ENCODE data around the gene NMT1.
A peak's percentile ranks its signal among the peaks of the same experiment; 100 is the strongest.
"Not testable (repeated sequence)": the region's sequence is repeated elsewhere in the genome, so short reads cannot be mapped to it uniquely, and the experiment has no call there.

The NMT1 gene

GRCh38 chr17:45123076-45123770 lies 62.1 kb downstream of the NMT1 start:
- no peak for DNase-seq

GRCh38 chr17:45123930-45124796 lies 63.0 kb downstream of the NMT1 start:
- DNase-seq: peak; percentile 34

DNA sequence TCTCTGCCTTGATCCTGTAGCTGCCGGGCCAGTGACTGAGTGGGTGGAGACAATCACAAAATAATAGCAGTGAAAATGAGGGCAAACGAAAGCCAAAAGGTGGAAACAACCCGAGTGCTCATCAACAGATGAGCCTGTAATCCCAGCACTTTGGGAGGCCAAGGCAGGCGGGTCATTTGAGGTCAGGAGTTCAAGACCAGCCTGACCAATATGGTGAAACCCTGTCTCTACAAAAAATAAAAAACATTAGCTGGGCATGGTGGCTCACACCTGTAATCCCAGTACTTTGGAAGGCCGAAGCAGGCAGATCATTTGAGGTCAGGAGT lies 63.6 kb downstream of the NMT1 start:
- not testable (repeated sequence) for DNase-seq

DNA sequence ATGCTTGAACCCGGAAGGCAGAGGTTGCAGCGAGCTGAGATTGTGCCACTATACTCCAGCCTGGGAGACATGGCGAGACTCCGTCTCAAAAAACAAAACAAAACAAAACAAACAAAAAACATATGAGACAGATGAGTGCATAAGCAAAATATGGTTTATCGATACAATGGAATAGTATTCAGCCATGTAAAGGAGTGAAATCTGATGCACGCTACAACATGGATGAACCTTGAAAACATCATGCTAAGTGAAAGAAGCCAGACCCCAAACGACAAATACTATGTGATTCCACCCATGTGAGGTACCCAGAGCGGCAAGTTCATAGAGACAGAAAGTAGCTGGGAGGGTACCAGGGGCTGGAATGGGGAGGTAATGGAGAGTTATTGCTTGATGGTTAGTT lies 64.4 kb downstream of the NMT1 start:
- DNase-seq: no peak

DNA sequence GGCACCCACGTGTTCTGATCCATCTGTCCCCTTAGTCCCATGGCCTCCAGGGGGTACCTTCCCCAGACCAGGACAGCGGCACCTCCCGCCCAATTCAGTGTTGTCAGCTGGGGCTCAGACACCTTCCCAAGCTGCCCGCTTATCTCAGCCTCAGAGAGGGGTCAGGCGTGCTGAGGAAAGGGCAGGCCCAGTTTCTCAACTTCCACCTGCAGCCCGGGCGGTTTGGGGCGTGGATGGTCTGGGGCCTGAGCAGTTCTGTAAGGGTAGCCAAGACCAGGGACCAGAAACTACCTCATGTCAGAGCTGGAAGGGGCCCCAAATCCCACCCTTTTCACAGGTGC lies 66.1 kb downstream of the NMT1 start:
- DNase-seq: no peak

GRCh38 chr17:45127548-45128300 lies 66.6 kb downstream of the NMT1 start:
- no peak for DNase-seq

- DNase-seq: no peak
Measured at GRCh38 chr17:45128331-45128730, 67.2 kb downstream of the NMT1 start.

- DNase-seq: no peak
Measured at GRCh38 chr17:45128989-45129388, 67.9 kb downstream of the NMT1 start.

- no peak for DNase-seq
Measured at GRCh38 chr17:45129426-45129939, 68.4 kb downstream of the NMT1 start.

DNA sequence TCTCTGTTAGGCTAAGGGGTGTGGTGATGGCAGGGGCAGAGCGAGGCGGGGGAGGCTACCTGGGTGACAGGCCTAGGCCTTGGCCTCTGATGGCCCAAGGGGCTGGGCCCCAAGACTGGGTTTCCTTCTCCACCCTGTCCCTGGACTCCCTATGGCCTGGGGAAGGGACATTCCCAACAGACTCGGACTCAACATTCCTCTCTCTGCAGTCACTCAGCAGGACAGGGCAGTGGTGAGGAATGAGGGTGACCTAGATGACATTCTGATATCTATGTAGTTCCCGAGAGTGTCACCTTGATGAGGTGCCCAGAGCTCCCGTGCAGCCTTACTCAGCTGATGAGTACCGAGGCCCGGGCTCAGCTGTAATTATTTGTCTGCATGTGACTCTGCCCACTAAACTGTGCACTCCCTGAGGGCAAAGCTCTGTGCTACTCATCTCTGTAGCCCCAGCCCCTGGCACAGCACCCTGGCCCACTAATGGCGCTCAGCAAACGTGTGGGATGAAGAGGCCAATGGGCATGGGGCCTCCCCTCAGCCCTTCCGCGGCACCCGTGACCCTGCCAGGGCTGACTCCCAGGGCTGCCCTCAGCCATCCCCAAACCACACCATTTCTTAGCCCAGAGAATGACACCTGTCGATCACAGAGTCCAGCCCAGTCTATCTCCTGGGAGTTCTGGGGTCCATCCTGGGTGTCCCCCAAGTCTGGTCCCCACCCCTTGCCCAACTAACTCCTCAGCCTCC lies 69.0 kb downstream of the NMT1 start:
- DNase-seq: no peak

DNA sequence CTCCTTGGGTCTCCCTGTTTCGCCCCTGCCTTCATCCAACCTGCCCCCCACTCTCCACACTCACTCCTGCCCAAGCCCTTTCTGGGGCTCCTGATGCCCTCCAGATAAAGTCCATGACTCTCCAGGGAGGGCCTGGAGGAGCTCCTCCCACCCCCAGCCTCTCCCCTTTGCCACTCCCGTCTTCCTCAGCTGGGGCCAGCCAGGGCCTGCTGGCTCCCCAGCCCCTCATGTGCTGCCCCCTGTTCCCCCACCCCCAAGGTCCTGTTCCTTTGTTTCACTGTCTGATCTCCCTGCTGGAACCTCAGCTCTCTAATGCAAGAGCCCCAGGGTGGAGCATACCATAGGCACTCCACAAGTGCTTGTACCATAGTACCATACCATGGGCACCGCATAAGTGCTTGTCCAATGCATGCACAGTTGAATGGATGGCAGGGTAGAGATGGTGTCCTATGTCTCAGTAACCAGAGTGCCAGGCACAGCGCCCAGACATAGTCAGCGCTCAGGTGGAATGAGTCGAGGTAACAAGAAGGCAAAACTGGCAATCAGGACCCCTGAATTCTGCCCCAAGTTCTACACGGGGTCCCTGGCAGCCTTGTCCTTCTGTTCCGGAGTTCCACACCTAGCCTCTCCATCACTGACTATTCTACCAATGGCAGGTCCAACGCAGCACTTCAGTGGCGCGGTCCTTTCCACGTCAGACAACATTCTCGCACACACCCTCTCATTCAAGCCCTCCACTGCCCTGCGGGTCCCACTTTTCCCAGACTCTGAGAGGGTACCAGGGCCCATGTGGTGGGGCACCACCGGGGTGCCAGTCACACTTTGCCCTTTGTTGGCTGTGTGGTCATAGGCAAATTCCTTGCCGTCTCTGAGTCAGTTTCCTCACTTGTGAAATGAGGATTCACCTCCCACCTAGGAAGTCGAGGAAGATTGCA lies 69.8 kb downstream of the NMT1 start:
- no peak for DNase-seq

DNA sequence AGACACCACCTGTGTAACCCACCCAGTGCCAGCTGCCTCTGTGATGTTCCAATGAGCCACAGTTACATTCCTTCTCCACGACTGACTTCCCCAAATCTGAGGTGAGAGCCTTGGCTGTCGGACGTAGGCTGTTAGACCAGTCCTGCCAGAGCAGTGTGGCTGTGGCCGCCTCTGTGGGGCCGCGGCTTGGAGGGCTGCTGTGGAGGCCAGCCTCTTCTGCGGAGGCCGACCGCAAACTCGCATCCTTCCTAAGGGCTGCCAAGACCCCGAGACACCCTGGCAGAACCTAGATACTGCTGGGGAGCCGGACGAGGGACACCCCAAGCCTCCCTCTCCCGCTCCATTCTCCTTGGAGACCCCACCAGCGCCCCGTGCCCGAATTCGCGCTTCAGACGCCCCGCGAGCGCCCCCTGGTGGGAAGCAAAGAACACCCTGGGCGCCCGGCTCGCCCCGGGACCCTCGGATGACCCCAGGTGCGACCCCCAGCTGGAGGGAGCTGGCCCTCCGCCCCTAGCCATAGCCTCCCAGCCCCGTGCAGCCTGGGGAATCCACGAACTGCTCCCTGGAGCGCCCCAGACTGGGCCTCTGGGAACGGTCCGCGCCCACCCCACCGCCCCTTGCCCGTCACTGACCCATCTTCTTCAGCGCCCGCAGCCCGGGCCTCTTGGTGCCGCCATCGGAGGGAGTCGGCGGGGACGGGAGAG lies 70.7 kb downstream of the NMT1 start:
- peak; percentile 41 for DNase-seq

- DNase-seq: no peak
Measured at GRCh38 chr17:45132320-45132571, 71.1 kb downstream of the NMT1 start, which contains the start of gene PLCD3. Gene PLCD3, minus strand, starts transcription at chr17:45132515. Its CDS starts 105 bp downstream, at chr17:45132410.

GRCh38 chr17:45132572-45133463 lies 71.7 kb downstream of the NMT1 start:
- peak; percentile 68 for DNase-seq

- peak; percentile 98 for DNase-seq
Measured at GRCh38 chr17:45135192-45135977, 74.3 kb downstream of the NMT1 start, which contains the start of gene ACBD4. Gene ACBD4, plus strand, starts transcription at chr17:45135687. Its CDS starts 458 bp downstream, at chr17:45136145.

GRCh38 chr17:45135978-45136791 lies 75.1 kb downstream of the NMT1 start:
- DNase-seq: no peak

DNA sequence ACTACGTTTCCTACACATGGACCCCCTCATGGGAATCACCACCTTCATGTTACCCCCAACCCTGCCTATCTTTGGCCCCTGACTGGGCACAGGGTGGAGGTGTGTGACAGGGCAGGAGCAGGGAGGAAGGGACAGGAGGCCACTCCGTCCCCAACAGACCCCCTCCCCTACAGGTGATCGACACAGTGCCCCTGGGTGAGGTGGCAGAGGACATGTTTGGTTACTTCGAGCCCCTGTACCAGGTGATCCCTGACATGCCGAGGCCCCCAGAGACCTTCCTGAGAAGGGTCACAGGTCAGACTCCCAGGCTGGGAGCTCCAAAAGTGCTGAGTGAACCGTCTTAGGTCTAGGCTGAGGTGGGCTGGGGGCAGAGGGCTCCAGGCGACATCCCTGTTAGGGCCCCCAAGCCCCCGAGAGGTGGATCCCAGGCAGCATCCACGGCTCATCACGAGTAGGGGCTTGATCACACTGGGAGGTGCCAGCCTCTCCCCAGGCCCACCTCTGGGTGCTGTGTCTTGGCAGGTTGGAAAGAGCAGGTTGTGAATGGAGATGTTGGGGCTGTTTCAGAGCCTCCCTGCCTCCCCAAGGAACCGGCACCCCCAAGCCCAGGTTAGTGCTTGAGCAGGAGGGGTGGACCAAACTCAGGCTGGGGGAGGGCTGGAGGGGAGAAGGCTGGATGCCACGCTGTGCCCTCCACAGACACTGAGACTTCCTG lies 75.9 kb downstream of the NMT1 start:
- DNase-seq: no peak

Data from activated CD4-positive, alpha-beta T cell treated with anti-CD3 and anti-CD28 coated beads, Interleukin-2, amount 50 U/mL, for 16 hours (primary cell).